ENCODE measurements around the gene PLCB4. TPM values are rescaled to one million over a fixed set of nuclear protein-coding genes. Genes with fewer than 3 reads are reported as not detected.

Gene PLCB4
- total and polyA plus RNA-seq, 2 experiments from 2014 or later = 6.5 to 16.1 TPM

GRCh38 chr20:9145142-9145541 lies 76.3 kb downstream of the PLCB4 start:
- TF ChIP-seq REST (IDR thresholded peaks at IDR 0.05; ENCODE audit: unreplicated experiment) = no peak
- no peak for TF ChIP-seq NANOG (IDR thresholded peaks at IDR 0.05; ENCODE audit: borderline replicate concordance)
- no peak for TF ChIP-seq EZH2phosphoT487 (IDR thresholded peaks at IDR 0.05; ENCODE audit: unreplicated experiment)
- Histone ChIP-seq H3K4me1 (ENCODE audit: insufficient read depth) (no peaks in the 10 kb centered on the region; the same call in 1 of the 2 replicates), H4K20me1 (replicated peaks; ENCODE audit: insufficient read depth) (no peaks in the 10 kb centered on the region), H3F3A (replicated peaks; ENCODE audit: low read depth) (no peaks in the 10 kb centered on the region), H3K4me3 (no peak overlapping the region), H3K4me2 (no peak overlapping the region), H3K27me3 (ENCODE audit: insufficient read depth) (no peaks in the 10 kb centered on the region), H3K27ac (ENCODE audit: low read depth) (no peak overlapping the region), H3K36me3 (ENCODE audit: insufficient read depth) (no peaks in the 10 kb centered on the region), H2AFZ (no peak overlapping the region), H3K79me2 (replicated peaks; ENCODE audit: insufficient read depth) (no peaks in the 10 kb centered on the region; the same call in 1 of the 2 replicates), H3K9me2 (ENCODE audit: insufficient read depth) (0 out of 2 replicates have a peak, but pooled peaks cover 8% of the 10 kb centered on the region)
- no peak overlapping the region for H3K27ac Mint-ChIP-seq
- peaks cover 6% of the 10 kb centered on the region; the same call in 2 of the 3 replicates for H3K9me3 Mint-ChIP-seq
- DNase-seq (ENCODE audit: low spot score) (no peak), ATAC-seq (no peak)
- H3K4me3 Mint-ChIP-seq = no peak overlapping the region
- H3K27me3 Mint-ChIP-seq (ENCODE audit: insufficient read depth, low read depth, poor library complexity) = no peaks in the 10 kb centered on the region
- peaks cover 14% of the 10 kb centered on the region for H3K36me3 Mint-ChIP-seq (ENCODE audit: low read depth)
- peaks cover 2% of the 10 kb centered on the region; the same call in 2 of the 3 replicates for H3K4me1 Mint-ChIP-seq

- no peak overlapping the region for H2AFZ ChIP-seq
- TF ChIP-seq ZNF462 (CRISPR knock-in tag; IDR thresholded peaks at IDR 0.05) (no peak), STAT1 (IDR thresholded peaks at IDR 0.05; ENCODE audit: unreplicated experiment) (no peak), EZH2phosphoT487 (IDR thresholded peaks at IDR 0.05; ENCODE audit: unreplicated experiment) (no peak), ZNF331 (CRISPR knock-in tag; IDR thresholded peaks at IDR 0.05; ENCODE audit: low read depth) (no peak), NANOG (IDR thresholded peaks at IDR 0.05; ENCODE audit: borderline replicate concordance) (no peak), EZH2 (IDR thresholded peaks at IDR 0.05; ENCODE audit: low read depth, unreplicated experiment) (no peak), ZNF114 (CRISPR knock-in tag; IDR thresholded peaks at IDR 0.05) (no peak), CREB1 (CRISPR knock-in tag; IDR thresholded peaks at IDR 0.05; ENCODE audit: low read depth) (no peak), ETS1 (IDR thresholded peaks at IDR 0.05) (no peak)
Observed at GRCh38 chr20:9146649-9147048, 77.8 kb downstream of the PLCB4 start.

More at GRCh38 chr20:9146649-9147048, 77.8 kb downstream of the PLCB4 start:
- no peak for ATAC-seq
- Histone ChIP-seq H3K79me2 (replicated peaks; ENCODE audit: insufficient read depth) (no peaks in the 10 kb centered on the region; the same call in 1 of the 2 replicates), H3K4me2 (no peak overlapping the region), H3K27ac (ENCODE audit: low read depth) (no peak overlapping the region), H3K4me1 (ENCODE audit: insufficient read depth) (no peaks in the 10 kb centered on the region; the same call in 1 of the 2 replicates), H3K9me2 (ENCODE audit: insufficient read depth) (0 out of 2 replicates have a peak, but pooled peaks cover 8% of the 10 kb centered on the region), H4K20me1 (replicated peaks; ENCODE audit: insufficient read depth) (no peaks in the 10 kb centered on the region), H3K4me3 (no peak overlapping the region), H3F3A (replicated peaks; ENCODE audit: low read depth) (no peaks in the 10 kb centered on the region), H3K36me3 (ENCODE audit: insufficient read depth) (no peaks in the 10 kb centered on the region), H3K27me3 (ENCODE audit: insufficient read depth) (no peaks in the 10 kb centered on the region)
- Mint-ChIP-seq H3K9me3 (peaks cover 12% of the 10 kb centered on the region), H3K27ac (no peak overlapping the region), H3K27me3 (ENCODE audit: insufficient read depth, low read depth, poor library complexity) (no peaks in the 10 kb centered on the region), H3K36me3 (ENCODE audit: low read depth) (peaks cover 20% of the 10 kb centered on the region), H3K4me3 (no peak overlapping the region), H3K4me1 (no peaks in the 10 kb centered on the region)
- no peak for DNase-seq (ENCODE audit: low spot score)

Data from GM23338 (cell line).